NT2/D1 (cell line): ENCODE measurements around the gene NAV2.

ENCODE experiments used
- SUZ12 ChIP-seq: IDR thresholded peaks from 2 replicates; pipeline ENCODE4 v1.6.1; 2011; ENCODE audit not compliant: insufficient read length, insufficient read depth; ENCODE audit errors: extremely low read depth
- YY1 ChIP-seq: IDR thresholded peaks from 2 replicates; pipeline ENCODE4 v1.6.1; 2011; ENCODE audit not compliant: insufficient read length, insufficient read depth
- ZNF274 ChIP-seq: IDR thresholded peaks from 2 replicates; pipeline ENCODE4 v1.6.1; 2011; ENCODE audit warnings: mild to moderate bottlenecking, low read depth, low read length

DNA sequence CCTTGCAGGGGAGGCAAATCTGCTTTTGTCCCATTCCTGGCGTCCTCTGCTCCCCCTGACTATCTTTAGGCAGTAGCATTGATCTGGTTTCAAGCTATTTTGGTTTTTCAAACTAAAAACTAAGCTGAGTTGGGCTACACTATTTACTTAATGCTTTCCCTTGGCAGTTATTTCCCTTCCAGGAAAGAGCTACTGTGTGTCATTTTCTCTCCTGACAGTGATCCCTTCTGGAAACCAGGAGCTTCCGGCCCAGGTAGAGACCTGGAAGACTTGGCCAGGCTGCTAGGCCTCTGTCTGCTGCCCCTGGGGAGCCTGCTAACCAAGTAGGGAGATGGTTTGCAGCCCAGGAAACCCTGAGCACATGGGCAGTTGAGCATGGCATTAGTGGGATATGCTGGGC lies 35.0 kb downstream of the NAV2 start:
- TF ChIP-seq SUZ12 = no peak
- no peak for TF ChIP-seq ZNF274
- TF ChIP-seq YY1 = no peak
